Prostate gland (tissue), 2 donors: ENCODE measurements around the gene CTNNA3.

Experiments
- POLR2A ChIP-seq: fragments of 450-650 bp; IDR thresholded peaks from one replicate; pipeline ENCODE4 v1.6.1; 2016; ENCODE audit warnings: antibody characterized with exemption, mild to moderate bottlenecking
- POLR2AphosphoS5 ChIP-seq: sonication (generic); formaldehyde crosslinking; IDR thresholded peaks from one replicate; pipeline ENCODE4 v1.6.1; 2017; ENCODE audit warnings: antibody characterized with exemption
- TF ChIP-seq, protein P1 (sequence below), 4 experiments: fragments of 200-600 bp in 2 of 4; fragments of 450-650 bp in 2 of 4; sonication (generic) in 2 of 4; IDR thresholded peaks; 1 replicate in 3 of 4; 2 replicates in 1 of 4; pipeline ENCODE4 v1.5.1; 2016 to 2019; ENCODE audit warnings: antibody characterized with exemption in 4 of 4, mild to moderate bottlenecking in 2 of 4, moderate library complexity in 2 of 4

GRCh38 chr10:67087135-67087425 is 608.9 kb downstream of the CTNNA3 start:
- TF ChIP-seq, protein P1, sequence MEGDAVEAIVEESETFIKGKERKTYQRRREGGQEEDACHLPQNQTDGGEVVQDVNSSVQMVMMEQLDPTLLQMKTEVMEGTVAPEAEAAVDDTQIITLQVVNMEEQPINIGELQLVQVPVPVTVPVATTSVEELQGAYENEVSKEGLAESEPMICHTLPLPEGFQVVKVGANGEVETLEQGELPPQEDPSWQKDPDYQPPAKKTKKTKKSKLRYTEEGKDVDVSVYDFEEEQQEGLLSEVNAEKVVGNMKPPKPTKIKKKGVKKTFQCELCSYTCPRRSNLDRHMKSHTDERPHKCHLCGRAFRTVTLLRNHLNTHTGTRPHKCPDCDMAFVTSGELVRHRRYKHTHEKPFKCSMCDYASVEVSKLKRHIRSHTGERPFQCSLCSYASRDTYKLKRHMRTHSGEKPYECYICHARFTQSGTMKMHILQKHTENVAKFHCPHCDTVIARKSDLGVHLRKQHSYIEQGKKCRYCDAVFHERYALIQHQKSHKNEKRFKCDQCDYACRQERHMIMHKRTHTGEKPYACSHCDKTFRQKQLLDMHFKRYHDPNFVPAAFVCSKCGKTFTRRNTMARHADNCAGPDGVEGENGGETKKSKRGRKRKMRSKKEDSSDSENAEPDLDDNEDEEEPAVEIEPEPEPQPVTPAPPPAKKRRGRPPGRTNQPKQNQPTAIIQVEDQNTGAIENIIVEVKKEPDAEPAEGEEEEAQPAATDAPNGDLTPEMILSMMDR (IDR thresholded peaks at IDR 0.05), result no peak
- no peak for TF ChIP-seq POLR2A
- TF ChIP-seq POLR2AphosphoS5, result no peak
